Right lobe of liver (tissue), 6 donors: ENCODE measurements around the gene SSC4D. TPM values are rescaled to one million over a fixed set of nuclear protein-coding genes. Genes with fewer than 3 reads are reported as not detected.
"Not testable (repeated sequence)": the region's sequence is repeated elsewhere in the genome, so short reads cannot be mapped to it uniquely, and the experiment has no call there.

Experiments
- ATAC-seq, 4 donors: fragments of 200-7000 bp; cut with Tn5 transposase; one replicate each; pipeline ENCODE4 v1.9.1; 2020; ENCODE audit warnings: mild to moderate bottlenecking in 4 of 4, moderate library complexity in 4 of 4
- DNase-seq, 3 donors: peaks; one replicate each; pipeline ENCODE4 v3.0.0-alpha.2; 2020
- H3K27ac ChIP-seq, 3 donors: fragments of 200-600 bp; one replicate each; pipeline ENCODE4 v1.8.0; 2022
- H3K27me3 ChIP-seq, 2 donors: fragments of 200-600 bp; one replicate each; pipeline ENCODE4 v1.8.0; 2022
- H3K36me3 ChIP-seq, 4 donors: fragments of 200-600 bp; sonication (generic) in 1 of 4; one replicate each; pipeline versions ENCODE4 v1.5.1 to v1.8.0; 2017 to 2022; ENCODE audit warnings: control low read depth in 1 of 4
- H3K4me1 ChIP-seq, 4 donors: fragments of 200-600 bp; sonication (generic) in 1 of 4; one replicate each; pipeline versions ENCODE4 v1.5.1 to v1.8.0; 2017 to 2022; ENCODE audit warnings: control low read depth in 1 of 4
- H3K4me3 ChIP-seq, 3 donors: fragments of 200-600 bp; one replicate each; pipeline ENCODE4 v1.8.0; 2022
- H3K9me3 ChIP-seq, 4 donors: fragments of 200-600 bp; sonication (generic) in 1 of 4; one replicate each; pipeline versions ENCODE4 v1.5.1 to v1.8.0; 2017 to 2022; ENCODE audit warnings: control low read depth in 1 of 4
- POLR2A ChIP-seq: fragments of 450-650 bp; IDR thresholded peaks from one replicate; pipeline ENCODE4 v1.6.1; 2017; ENCODE audit warnings: antibody characterized with exemption, mild to moderate bottlenecking
- WGBS: methylation state at CpG from one replicate; pipeline ENCODE4 v1.1.6; 2018; ENCODE audit warnings: low coverage, low lambda C conversion rate; ENCODE audit not compliant: insufficient coverage; ENCODE audit errors: missing lambda C conversion rate; 5-methylcytosine and 5-hydroxymethylcytosine counted together
- intact Hi-C, 2 donors: fragments of 100-400 bp; cut with DNase I; formaldehyde crosslinking; loops; one replicate each; pipeline versions ENCODE4 v1.11.2 to v1.14.1; 2022
- long read RNA-seq: library from polyadenylated mRNA; unstranded; transcript quantifications from one replicate; pipeline ENCODE4 v2.0.0, GENCODE V29; 2019
- total RNA-seq, 6 experiments: library from RNA; depleted of rRNA in 2 of 6; stranded (reverse); fragments of >200 nt in 2 of 6; fragmentation: NEBNext Ultra II Directional in 3 of 6; extraction: Animal tissue kit (Norgen Biotek cat#: 25700) in 3 of 6; gene quantifications; one replicate each; pipeline versions ENCODE4 v1.1.0 to v1.2.4, GENCODE V29; 2016 to 2023
- TF ChIP-seq, protein P1 (sequence below), 4 donors: fragments of 200-600 bp in 3 of 4; fragments of 450-650 bp in 1 of 4; IDR thresholded peaks; one replicate each; pipeline versions ENCODE4 v1.5.1 to v1.8.0; 2016 to 2022; ENCODE audit warnings: antibody characterized with exemption in 4 of 4, mild to moderate bottlenecking in 2 of 4
- donor health status: DM: no; HTN: yes; CAD: no.
- donor health status: DM: no; HTN: no; CAD: no.
- donor health status: DM: no; HTN: no; CAD: no.
- donor health status: DM: no; HTN: yes; CAD: no.
- donor health status: DM: no; HTN: yes; CAD: no.

SSC4D gene
- total RNA-seq: 1 to 10 TPM; 1.2 to 2.6 (median 1.2) TPM
- long read RNA-seq, partial matches to known transcripts: 0 of 1 reads
- long read RNA-seq, other reads (novel, unspliced or antisense): 1 of 1 reads

DNA sequence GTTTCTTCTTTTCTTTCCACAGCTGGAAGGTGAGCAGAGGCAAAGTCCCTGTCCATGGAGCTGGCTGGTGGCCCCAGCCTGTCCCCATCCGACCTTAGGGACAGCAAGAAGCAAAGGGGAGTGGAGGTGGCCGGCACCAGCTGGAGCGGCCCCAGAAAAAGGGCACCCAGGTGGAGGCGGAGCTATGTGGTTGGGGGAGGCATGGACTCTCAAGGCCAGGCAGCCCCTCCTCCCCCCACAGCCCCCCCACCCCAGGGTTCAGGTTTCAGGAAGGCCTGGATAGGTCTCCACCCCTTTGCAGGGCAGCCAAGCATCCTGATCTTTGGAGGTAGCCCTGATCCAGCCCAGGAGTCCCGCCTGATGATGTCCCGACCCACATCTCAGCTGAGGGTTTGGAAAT is at the start of gene SSC4D:
Gene SSC4D (minus strand): TSS at position 161 of the 400 bp plus-strand sequence. CDS start 5,258 bp downstream, outside the sequence.
- Histone ChIP-seq H3K4me3 (no peak within 1 kb of the TSS), H3K9me3 (no peaks in the 10 kb centered on the region), H3K4me1 (no peaks in the 10 kb centered on the region), H3K27ac (no peak within 1 kb of the TSS), H3K27me3 (no peaks in the 10 kb centered on the region), H3K36me3 (no peaks in the 10 kb centered on the region)
- WGBS: 60% methylated on average over 1 of the region's 6 CpGs
- ATAC-seq (peak in 2 of 4 donors; percentile 34 to 79), DNase-seq (no peak)
- intact Hi-C loops: no loop called here
- TF ChIP-seq POLR2A: no peak
- TF ChIP-seq, protein P1, sequence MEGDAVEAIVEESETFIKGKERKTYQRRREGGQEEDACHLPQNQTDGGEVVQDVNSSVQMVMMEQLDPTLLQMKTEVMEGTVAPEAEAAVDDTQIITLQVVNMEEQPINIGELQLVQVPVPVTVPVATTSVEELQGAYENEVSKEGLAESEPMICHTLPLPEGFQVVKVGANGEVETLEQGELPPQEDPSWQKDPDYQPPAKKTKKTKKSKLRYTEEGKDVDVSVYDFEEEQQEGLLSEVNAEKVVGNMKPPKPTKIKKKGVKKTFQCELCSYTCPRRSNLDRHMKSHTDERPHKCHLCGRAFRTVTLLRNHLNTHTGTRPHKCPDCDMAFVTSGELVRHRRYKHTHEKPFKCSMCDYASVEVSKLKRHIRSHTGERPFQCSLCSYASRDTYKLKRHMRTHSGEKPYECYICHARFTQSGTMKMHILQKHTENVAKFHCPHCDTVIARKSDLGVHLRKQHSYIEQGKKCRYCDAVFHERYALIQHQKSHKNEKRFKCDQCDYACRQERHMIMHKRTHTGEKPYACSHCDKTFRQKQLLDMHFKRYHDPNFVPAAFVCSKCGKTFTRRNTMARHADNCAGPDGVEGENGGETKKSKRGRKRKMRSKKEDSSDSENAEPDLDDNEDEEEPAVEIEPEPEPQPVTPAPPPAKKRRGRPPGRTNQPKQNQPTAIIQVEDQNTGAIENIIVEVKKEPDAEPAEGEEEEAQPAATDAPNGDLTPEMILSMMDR (IDR thresholded peaks at IDR 0.05): no peak

GRCh38 chr7:76458504-76458903 is 49.0 kb upstream of the SSC4D start:
- ATAC-seq, H3K9me3 ChIP-seq, H3K27ac ChIP-seq, DNase-seq, intact Hi-C loops, H3K4me1 ChIP-seq, H3K4me3 ChIP-seq, H3K27me3 ChIP-seq, H3K36me3 ChIP-seq: not testable (repeated sequence)
- WGBS: 36% methylated on average over 1 of the region's 4 CpGs

- DNase-seq, H3K27ac ChIP-seq, H3K9me3 ChIP-seq, H3K4me1 ChIP-seq, H3K4me3 ChIP-seq, intact Hi-C loops, H3K27me3 ChIP-seq, H3K36me3 ChIP-seq, ATAC-seq: not testable (repeated sequence)
- no CpG with 5 or more reads among the region's 4 CpGs for WGBS
Observed at GRCh38 chr7:76457017-76457416, 47.5 kb upstream of the SSC4D start.

DNA sequence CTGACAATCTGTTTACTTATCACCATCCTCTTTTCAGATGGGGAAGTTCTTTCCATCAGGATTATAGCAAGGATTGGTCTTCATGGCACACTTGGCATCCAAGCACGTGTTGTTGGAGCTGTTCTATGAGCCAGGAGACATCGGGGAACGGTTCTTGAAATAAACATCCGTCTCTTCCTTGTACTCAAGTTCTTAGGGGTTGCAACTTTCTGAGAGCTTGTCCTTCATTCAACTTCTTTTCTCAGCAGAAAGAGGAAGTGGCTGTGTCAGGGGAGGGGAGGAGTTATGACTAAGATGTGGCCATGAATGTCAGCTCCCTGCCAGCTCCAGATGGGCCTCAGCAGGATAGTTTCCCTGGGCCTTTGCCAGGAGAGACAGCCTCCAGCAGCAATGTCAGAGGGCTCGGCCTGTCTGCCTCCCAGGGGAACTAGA is 36.1 kb upstream of the SSC4D start:
- peak in 1 of 3 donors; percentile 43 for DNase-seq
- intact Hi-C loops: not testable (repeated sequence)

DNA sequence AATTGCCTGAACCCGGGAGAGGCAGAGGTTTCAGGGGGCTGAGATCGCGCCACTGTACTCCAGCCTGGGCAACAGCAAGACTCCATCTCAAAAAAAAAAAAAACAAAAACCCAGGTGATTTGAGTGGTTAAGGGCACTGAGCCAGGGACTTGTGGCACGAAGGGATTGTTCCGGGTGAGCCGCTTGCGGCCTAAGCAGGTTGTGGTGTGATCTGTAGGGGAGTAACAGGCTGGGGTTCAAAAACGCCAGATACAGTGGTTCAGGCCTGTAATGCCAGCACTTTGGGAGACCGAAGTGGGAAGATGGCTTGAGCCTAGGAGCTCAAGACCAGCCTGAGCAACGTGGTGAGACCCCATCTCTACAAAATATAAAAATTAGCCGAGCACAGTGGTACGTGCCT is 34.3 kb upstream of the SSC4D start:
- H3K27ac ChIP-seq, intact Hi-C loops, H3K27me3 ChIP-seq, H3K4me1 ChIP-seq, ATAC-seq, H3K9me3 ChIP-seq, H3K36me3 ChIP-seq, DNase-seq, H3K4me3 ChIP-seq: not testable (repeated sequence)
- 72% methylated on average over 6 of the region's 12 CpGs for WGBS

More for the DNA sequence above, 36.1 kb upstream of the SSC4D start:
- H3K27me3 ChIP-seq, H3K36me3 ChIP-seq, H3K4me1 ChIP-seq, H3K4me3 ChIP-seq, H3K9me3 ChIP-seq: not testable (repeated sequence)
- H3K27ac ChIP-seq: peak overlapping the region in 1 of 3 donors; percentile 28
- ATAC-seq: peak; percentile 85 to 95 (median 90)
- 27% methylated on average over 4 of the region's 5 CpGs for WGBS

DNA sequence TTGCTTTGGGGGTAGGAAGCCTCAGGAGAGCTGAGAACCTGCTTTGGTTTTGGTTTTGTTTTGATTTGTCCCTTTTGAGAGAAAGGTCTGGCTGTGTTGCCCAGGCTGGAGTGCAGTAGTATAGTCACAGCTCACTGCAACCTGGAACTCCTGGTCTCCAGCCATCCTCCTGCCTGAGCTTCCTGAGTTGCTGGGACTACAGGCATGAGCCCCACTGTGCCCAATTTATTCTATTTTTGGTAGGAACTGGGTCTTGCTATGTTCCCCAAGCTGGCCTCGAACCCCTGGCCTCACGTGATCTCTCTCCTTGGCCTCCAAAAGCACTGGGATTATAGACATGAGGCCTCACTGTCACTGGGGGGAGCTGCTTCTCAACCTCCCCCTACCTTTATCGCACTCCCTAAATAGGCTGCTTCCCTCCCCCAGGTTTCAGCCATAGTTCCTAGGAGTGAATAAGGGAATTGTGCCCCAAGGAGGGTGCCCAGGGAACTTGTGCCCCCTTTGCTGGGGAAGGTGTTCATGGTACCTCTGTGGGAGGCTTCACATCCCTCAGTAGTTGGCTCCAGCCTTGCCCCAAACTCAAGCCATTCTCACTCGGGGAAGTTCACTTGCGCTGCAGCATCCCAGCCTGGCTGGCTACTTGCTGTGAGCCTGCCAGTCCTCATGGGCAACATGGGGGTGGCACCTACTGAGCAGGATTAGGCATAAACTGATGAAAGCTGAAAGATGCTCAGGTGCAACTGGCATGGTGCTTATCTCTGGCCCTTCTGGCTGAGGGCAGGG is 33.4 kb upstream of the SSC4D start:
- ATAC-seq, intact Hi-C loops: not testable (repeated sequence)

DNA sequence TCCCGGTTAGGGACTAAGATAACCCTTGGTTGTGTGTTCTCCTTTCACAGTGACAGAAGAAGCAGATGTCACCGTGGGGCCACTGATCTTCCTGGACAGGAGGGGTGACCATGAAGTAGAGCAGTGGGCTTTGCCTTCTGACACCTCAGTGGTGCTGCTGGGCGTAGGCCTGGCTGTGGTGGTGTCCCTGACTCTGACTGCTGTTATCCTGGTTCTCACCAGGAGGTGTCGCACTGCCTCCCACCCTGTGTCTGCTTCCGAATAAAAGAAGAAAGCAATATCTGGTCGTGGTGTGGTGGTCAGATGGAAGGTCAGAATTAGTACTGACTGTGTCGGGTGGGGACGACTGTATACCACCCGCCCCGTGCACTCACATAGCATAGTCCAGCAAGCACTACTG is 32.3 kb upstream of the SSC4D start:
- H3K27me3 ChIP-seq, H3K9me3 ChIP-seq, H3K36me3 ChIP-seq, H3K27ac ChIP-seq, intact Hi-C loops, DNase-seq, H3K4me3 ChIP-seq, H3K4me1 ChIP-seq: not testable (repeated sequence)
- peak; percentile 65 to 68 (median 66) for ATAC-seq
- 100% methylated on average over 1 of the region's 10 CpGs for WGBS

More for the DNA sequence above, 33.4 kb upstream of the SSC4D start:
- H3K27ac ChIP-seq, H3K27me3 ChIP-seq, H3K9me3 ChIP-seq, H3K36me3 ChIP-seq, H3K4me1 ChIP-seq, H3K4me3 ChIP-seq: not testable (repeated sequence)
- WGBS: no CpG with 5 or more reads among the region's 5 CpGs
- peak in 1 of 3 donors; percentile 31 for DNase-seq

- H3K27ac ChIP-seq, H3K4me3 ChIP-seq, H3K4me1 ChIP-seq, ATAC-seq, H3K27me3 ChIP-seq, DNase-seq, H3K36me3 ChIP-seq, intact Hi-C loops, H3K9me3 ChIP-seq: not testable (repeated sequence)
- 80% methylated on average over 1 of the region's 4 CpGs for WGBS
Observed at GRCh38 chr7:76440404-76440803, 30.9 kb upstream of the SSC4D start.

DNA sequence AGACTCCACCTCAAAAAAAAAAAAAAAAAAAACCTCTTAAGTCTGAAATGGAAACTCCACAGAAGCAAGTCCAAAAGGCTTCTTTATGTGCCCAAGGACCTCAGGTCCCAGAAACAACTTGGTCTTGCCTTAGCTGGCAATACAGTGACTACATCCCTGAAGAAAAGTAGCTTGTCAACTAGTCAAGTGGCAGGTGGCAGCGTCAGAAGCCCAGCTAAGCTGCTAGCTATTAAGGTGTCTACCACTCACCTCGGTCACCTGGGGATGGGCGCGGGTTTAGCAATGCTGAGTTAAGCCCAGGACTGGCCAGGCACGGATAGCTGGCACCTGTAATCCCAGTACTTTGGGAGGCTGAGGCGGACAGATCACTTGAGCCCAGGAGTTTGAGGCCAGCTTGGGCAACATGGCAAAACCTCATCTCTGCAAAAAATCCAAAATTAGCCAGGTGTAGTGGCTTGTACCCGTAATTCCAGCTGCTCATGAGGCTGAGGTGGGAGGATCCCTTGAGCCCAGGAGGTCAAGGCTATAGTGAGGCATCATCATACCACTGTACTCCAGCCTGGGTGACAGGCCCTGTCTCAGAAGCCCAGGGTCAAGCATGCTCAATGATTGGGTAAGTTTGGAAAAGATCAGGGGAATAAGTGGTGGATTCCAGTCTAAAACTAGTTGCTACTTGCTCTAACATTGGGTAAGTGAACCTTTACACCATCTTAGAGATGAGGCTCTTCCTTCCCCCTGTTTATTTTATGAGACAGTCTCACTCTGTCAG is 29.8 kb upstream of the SSC4D start:
- no CpG with 5 or more reads among the region's 7 CpGs for WGBS
- H3K4me1 ChIP-seq, H3K36me3 ChIP-seq, H3K4me3 ChIP-seq, H3K27ac ChIP-seq, DNase-seq, H3K9me3 ChIP-seq, H3K27me3 ChIP-seq, intact Hi-C loops: not testable (repeated sequence)
- ATAC-seq: peak in 3 of 4 donors; percentile 7 to 30 (median 25)
